LNCaP clone FGC (cell line): ENCODE measurements around the gene HELZ.
"Not testable (repeated sequence)": the region's sequence is repeated elsewhere in the genome, so short reads cannot be mapped to it uniquely, and the experiment has no call there.

Experiments
- DNase-seq: peaks from one replicate; pipeline ENCODE4 v3.0.0-alpha.2; 2011; ENCODE audit warnings: low read depth
- H3K4me3 ChIP-seq: 2 replicates; pipeline ENCODE4 v1.5.1; 2011; ENCODE audit warnings: mild to moderate bottlenecking, low read depth, low read length, control low read depth
- TF ChIP-seq, protein P1 (sequence below): IDR thresholded peaks from 2 replicates; pipeline ENCODE4 v1.5.1; 2012; ENCODE audit warnings: mild to moderate bottlenecking; ENCODE audit not compliant: control insufficient read depth, insufficient read depth; ENCODE audit errors: extremely low read depth

The HELZ gene

DNA sequence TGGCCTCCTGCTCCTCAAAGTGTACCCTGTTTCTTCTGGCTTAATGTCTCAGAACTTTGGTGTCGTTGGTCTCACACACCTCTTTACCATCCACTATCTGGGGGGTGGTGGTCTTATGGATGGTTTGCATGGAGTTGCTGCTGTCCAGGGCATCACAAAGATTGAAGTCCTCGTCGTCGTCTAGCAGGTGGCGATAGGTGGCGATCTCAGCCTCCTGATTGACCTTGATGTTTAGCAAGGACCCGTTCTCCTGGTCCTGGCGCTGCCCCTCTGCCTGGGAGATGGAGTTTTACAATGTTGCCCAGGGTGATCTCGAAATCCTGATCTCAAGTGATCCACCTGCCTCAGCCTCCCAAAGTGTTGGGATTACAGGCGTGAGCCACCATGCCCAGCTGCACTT, 31.1 kb upstream of the HELZ start:
- no peak for DNase-seq
- H3K4me3 ChIP-seq = no peak overlapping the region
- TF ChIP-seq, protein P1, sequence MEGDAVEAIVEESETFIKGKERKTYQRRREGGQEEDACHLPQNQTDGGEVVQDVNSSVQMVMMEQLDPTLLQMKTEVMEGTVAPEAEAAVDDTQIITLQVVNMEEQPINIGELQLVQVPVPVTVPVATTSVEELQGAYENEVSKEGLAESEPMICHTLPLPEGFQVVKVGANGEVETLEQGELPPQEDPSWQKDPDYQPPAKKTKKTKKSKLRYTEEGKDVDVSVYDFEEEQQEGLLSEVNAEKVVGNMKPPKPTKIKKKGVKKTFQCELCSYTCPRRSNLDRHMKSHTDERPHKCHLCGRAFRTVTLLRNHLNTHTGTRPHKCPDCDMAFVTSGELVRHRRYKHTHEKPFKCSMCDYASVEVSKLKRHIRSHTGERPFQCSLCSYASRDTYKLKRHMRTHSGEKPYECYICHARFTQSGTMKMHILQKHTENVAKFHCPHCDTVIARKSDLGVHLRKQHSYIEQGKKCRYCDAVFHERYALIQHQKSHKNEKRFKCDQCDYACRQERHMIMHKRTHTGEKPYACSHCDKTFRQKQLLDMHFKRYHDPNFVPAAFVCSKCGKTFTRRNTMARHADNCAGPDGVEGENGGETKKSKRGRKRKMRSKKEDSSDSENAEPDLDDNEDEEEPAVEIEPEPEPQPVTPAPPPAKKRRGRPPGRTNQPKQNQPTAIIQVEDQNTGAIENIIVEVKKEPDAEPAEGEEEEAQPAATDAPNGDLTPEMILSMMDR = peak; percentile 39

DNA sequence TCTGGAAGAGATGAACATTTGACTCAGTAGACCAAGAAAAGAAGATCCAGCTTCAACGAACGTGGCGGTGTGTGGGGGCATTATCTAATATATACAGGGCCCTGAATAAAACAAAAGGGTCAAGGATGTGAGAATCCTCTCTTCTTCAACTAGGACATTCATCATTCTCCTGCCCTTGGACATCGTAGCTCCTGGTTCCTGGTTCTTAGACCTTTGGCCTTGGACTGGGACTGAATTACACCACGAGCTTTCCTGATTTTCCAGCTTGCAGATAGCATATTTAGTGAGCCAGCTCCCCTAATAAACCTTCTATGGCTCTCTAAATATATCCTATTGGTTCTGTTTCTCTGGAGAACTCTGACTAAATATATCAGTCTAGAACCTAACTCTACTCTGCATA, 29.5 kb upstream of the HELZ start:
- TF ChIP-seq, protein P1 = no peak
- H3K4me3 ChIP-seq = no peak overlapping the region
- DNase-seq = no peak

DNA sequence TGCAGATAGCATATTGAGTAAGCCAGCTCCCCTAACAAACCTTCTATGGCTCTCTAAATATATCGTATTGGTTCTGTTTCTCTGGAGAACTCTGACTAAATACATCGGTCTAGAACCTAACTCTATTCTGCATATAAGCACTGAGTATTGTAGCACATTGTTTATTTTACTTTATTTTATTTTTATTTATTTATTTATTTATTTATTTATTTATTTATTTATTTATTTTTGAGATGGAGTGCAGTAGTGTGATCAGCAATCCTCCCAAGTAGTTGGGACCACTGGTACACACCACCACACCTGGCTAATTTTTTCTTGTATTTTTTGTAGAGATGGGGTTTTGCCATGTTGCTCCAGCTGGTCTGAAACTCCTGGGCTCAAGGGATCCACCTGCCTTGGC, 28.9 kb upstream of the HELZ start:
- TF ChIP-seq, protein P1 = no peak
- no peak for DNase-seq
- no peak overlapping the region for H3K4me3 ChIP-seq

DNA sequence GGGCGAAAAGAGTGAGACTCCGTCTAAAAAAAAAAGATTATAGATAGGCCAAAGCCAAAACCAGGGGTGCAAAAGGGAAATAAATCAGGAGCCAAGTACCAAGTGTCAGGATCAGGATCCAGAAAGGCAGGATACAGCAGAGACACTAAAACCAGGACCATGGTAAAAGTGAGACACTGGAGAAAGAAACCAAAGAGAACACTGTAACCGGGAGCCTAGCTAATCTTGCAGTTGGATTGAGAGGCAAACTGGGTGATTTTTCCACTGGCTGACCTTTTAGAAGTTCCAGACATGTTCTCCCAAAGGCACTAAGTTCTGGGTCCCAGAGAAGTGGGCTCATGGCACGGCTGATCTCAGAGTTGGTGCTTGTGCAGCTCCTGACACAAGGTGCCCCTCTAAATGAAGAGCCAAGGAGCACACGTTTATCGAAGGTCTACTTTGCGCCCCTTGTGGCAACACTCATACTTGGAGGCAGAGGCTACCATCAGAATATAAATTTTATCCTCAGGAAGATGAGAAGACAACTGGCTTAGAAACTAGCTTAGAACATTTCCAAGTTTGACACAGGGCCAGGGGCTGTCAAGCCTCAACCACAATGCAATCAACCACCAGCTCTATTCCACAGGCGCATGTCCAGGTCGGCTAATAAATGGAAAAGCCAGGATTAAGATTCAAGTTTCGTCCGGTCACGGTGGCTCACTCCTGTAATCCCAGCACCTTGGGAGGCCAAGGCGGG, 27.5 kb upstream of the HELZ start:
- DNase-seq = no peak
- no peak overlapping the region for H3K4me3 ChIP-seq
- TF ChIP-seq, protein P1 = no peak

DNA sequence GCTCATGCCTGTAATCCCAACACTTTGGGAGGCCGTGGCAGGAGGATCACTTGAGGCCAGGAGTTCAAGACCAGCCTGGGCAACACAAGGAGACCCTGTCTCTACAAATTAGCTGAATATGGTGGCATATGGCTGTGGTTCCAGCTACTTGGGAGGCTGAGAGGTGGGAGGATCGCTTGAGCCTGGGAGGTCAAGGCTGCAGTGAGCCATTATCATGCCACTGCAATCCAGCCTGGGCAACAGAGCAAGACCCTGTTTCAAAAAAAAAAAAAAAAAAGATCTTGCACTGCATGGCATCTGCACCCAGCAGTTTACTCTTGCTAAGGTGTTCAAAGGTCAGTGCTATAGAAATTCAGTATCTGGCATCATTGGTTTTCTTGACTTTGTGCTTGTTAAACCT, 26.2 kb upstream of the HELZ start:
- DNase-seq, H3K4me3 ChIP-seq: not testable (repeated sequence)

DNA sequence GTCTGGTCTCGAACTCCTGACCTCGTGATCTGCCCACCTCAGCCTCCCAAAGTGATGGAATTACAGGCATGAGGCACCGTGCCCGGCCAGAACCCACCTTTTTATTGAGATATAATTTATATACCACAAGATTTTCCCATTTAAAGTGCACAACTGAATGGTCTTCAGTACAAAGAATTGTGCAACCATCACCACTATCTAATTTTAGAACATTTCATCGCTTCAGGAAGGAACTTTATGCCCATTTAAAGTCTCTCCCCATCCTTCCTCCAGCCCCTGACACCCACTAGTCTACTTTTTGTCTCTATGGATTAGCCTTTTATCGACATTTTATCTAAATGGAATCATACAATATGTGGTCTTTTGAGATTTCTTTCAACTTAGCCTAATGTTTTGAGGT, 25.4 kb upstream of the HELZ start:
- DNase-seq = no peak
- TF ChIP-seq, protein P1 = no peak
- H3K4me3 ChIP-seq = no peak overlapping the region

DNA sequence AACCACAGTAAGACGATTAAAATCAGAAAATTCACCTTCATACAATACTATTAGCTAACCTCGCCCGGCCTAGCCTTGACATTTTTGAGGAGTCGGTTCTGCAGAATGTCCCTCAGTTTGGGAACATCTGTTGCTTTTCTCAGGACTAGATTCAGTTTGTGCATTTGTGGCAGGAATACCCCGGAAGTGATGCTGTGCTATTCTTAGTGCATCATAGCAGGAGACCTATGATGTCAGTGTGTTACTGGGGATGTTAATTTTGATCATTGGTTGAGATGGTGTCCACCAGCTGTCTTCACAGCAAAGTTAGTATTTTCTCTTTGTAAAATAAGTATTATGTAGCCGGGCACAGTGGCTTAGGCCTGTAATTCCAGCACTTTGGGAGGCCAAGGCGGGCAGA, 21.5 kb upstream of the HELZ start:
- DNase-seq = no peak
- TF ChIP-seq, protein P1 = no peak
- H3K4me3 ChIP-seq = no peak overlapping the region
